Mucosa of descending colon (tissue), 3 donors: ENCODE data around the gene CCDC40. TPM values are rescaled to one million over a fixed set of nuclear protein-coding genes. Genes with fewer than 3 reads are reported as not detected.
A peak's percentile ranks its signal among the peaks of the same experiment; 100 is the strongest.

Source experiments
- ATAC-seq: fragments of 200-7000 bp; cut with Tn5 transposase; one replicate; pipeline ENCODE4 v1.9.1; 2020; ENCODE audit warnings: mild to moderate bottlenecking, moderate library complexity
- DNase-seq, 3 donors: peaks; one replicate each; pipeline ENCODE4 v3.0.0-alpha.2; 2020
- H3K36me3 ChIP-seq: fragments of 200-600 bp; one replicate; pipeline ENCODE4 v1.8.0; 2021; ENCODE audit warnings: low read depth, mild to moderate bottlenecking
- H3K4me1 ChIP-seq: fragments of 200-600 bp; one replicate; pipeline ENCODE4 v1.8.0; 2021; ENCODE audit warnings: low read depth, mild to moderate bottlenecking
- H3K4me3 ChIP-seq: fragments of 200-600 bp; one replicate; pipeline ENCODE4 v1.8.0; 2021; ENCODE audit warnings: mild to moderate bottlenecking
- H3K9me3 ChIP-seq: fragments of 200-600 bp; one replicate; pipeline ENCODE4 v1.8.0; 2021; ENCODE audit warnings: mild to moderate bottlenecking
- intact Hi-C, 2 donors: fragments of 100-400 bp; cut with DNase I in 1 of 2; cut with micrococcal nuclease in 1 of 2; formaldehyde crosslinking; loops; one replicate each; pipeline versions ENCODE4 v1.11.0 to v1.11.1; 2022; cut with DNase I, micrococcal nuclease
- total RNA-seq, 3 donors: library from RNA; stranded (reverse); fragmentation: NEBNext Ultra II Directional in 2 of 3; extraction: Animal tissue kit (Norgen Biotek cat#: 25700) in 2 of 3; gene quantifications; one replicate each; pipeline versions ENCODE4 v1.2.1 to v1.2.4, GENCODE V29; 2021 to 2023
- TF ChIP-seq, protein P1 (sequence below): fragments of 200-600 bp; IDR thresholded peaks from one replicate; pipeline ENCODE4 v1.8.0; 2022; ENCODE audit warnings: antibody characterized with exemption, mild to moderate bottlenecking
- donor health status: DM: no; HTN: no; CAD: no; lungs with moderate emphysema.
- donor health status: DM: no; HTN: no; CAD: no.
- donor health status: DM: no; HTN: yes; CAD: no.

The CCDC40 gene
- total RNA-seq, 3 donors from 2014 or later, result 2.1 to 5.9 (median 2.7) TPM

- no peaks in the 10 kb centered on the region for H3K9me3 ChIP-seq
- no peak for ATAC-seq
- H3K4me1 ChIP-seq, result peaks cover 7% of the 10 kb centered on the region
- peak in 1 of 3 donors; percentile 10 for DNase-seq
- TF ChIP-seq, protein P1, sequence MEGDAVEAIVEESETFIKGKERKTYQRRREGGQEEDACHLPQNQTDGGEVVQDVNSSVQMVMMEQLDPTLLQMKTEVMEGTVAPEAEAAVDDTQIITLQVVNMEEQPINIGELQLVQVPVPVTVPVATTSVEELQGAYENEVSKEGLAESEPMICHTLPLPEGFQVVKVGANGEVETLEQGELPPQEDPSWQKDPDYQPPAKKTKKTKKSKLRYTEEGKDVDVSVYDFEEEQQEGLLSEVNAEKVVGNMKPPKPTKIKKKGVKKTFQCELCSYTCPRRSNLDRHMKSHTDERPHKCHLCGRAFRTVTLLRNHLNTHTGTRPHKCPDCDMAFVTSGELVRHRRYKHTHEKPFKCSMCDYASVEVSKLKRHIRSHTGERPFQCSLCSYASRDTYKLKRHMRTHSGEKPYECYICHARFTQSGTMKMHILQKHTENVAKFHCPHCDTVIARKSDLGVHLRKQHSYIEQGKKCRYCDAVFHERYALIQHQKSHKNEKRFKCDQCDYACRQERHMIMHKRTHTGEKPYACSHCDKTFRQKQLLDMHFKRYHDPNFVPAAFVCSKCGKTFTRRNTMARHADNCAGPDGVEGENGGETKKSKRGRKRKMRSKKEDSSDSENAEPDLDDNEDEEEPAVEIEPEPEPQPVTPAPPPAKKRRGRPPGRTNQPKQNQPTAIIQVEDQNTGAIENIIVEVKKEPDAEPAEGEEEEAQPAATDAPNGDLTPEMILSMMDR, result no peak
- no peak overlapping the region for H3K4me3 ChIP-seq
- no peaks in the 10 kb centered on the region for H3K36me3 ChIP-seq
- intact Hi-C loops, result no loop called here
These were observed 70.3 kb downstream of the CCDC40 start for GRCh38 chr17:80106751-80107150.

GRCh38 chr17:80107231-80108021, 71.0 kb downstream of the CCDC40 start:
- H3K4me1 ChIP-seq, result peaks cover 1% of the 10 kb centered on the region
- ATAC-seq (no peak), DNase-seq (peak in 1 of 3 donors; percentile 41)
- TF ChIP-seq, protein P1, result no peak
- no peaks in the 10 kb centered on the region for H3K9me3 ChIP-seq
- intact Hi-C loops, result no loop called here
- no peak overlapping the region for H3K4me3 ChIP-seq
- H3K36me3 ChIP-seq, result no peaks in the 10 kb centered on the region

- TF ChIP-seq, protein P1, result no peak
- Histone ChIP-seq H3K4me1 (no peaks in the 10 kb centered on the region), H3K9me3 (no peaks in the 10 kb centered on the region), H3K36me3 (no peaks in the 10 kb centered on the region), H3K4me3 (no peak overlapping the region)
- no peak for DNase-seq
- ATAC-seq, result no peak
- intact Hi-C loops, result no loop called here
These were observed 71.9 kb downstream of the CCDC40 start for GRCh38 chr17:80108036-80108971.

- intact Hi-C loops, result no loop called here
- DNase-seq, result no peak
These were observed 72.7 kb downstream of the CCDC40 start for GRCh38 chr17:80109066-80109660.

More at GRCh38 chr17:80109066-80109660, 72.7 kb downstream of the CCDC40 start:
- TF ChIP-seq, protein P1, result no peak
- Histone ChIP-seq H3K9me3 (no peaks in the 10 kb centered on the region), H3K36me3 (no peaks in the 10 kb centered on the region), H3K4me3 (no peak overlapping the region), H3K4me1 (no peaks in the 10 kb centered on the region)
- ATAC-seq, result no peak
